K562 (cell line): Measurements from ENCODE around the gene TBXAS1. TPM values are rescaled to one million over a fixed set of nuclear protein-coding genes. Genes with fewer than 3 reads are reported as not detected.
A peak's percentile ranks its signal among the peaks of the same experiment; 100 is the strongest.

ENCODE experiments used
- ATAC-seq: fragments of 200-7000 bp; cut with Tn5 transposase; 3 replicates; pipeline ENCODE4 v1.9.1; 2020; ENCODE audit warnings: moderate library complexity
- BruUV-seq: library from RNA; stranded (reverse); fragments of 400-500 nt; replicated peaks from 2 replicates; lab custom pipeline; 2021; lab: Mats Ljungman, UMichigan
- CTCF ChIA-PET: fragments of 300-600 bp; formaldehyde crosslinking; extraction: SDS; loops from one replicate; lab custom pipeline; 2021; ENCODE audit warnings: low intra/inter-chr PET ratio; lab: Yijun Ruan, JAX
- POLR2A ChIA-PET: fragments of 300-600, 350-650 bp; sonication (Branson Sonifier 250); formaldehyde crosslinking; extraction: SDS; loops from one replicate; lab custom pipeline; 2021; ENCODE audit warnings: antibody characterized with exemption, inconsistent platforms; lab: Yijun Ruan, JAX
- DNase-seq, 4 experiments: peaks; one replicate each; pipeline versions ENCODE4 v3.0.0 to v3.0.0-alpha.2; 2011 to 2018; ENCODE audit warnings: low spot score in 3 of 4, mixed read lengths in 3 of 4; ENCODE audit errors: extremely low read depth in 1 of 4
- FAIRE-seq: peaks from 2 replicates; lab custom pipeline; 2011; peaks lifted over from hg19 to GRCh38; lab: Jason Lieb, UNC
- H2AFZ ChIP-seq: 2 replicates; pipeline ENCODE4 v1.6.0; 2011; ENCODE audit warnings: low read depth, low read length, control low read depth, inconsistent platforms
- H3K27ac ChIP-seq: fragments of 200-600 bp; 3 replicates; pipeline ENCODE4 v1.8.0; 2011; ENCODE audit warnings: low read depth, mild to moderate bottlenecking, control low read depth, inconsistent platforms, low read length, moderate library complexity, mixed read lengths; ENCODE audit errors: extremely low read depth
- H3K27me3 ChIP-seq, 2 experiments: fragments of 300-600 bp in 1 of 2; 2 replicates in 1 of 2; 3 replicates in 1 of 2; pipeline versions ENCODE4 v1.6.0 to v1.8.0; 2011; ENCODE audit warnings: inconsistent platforms in 2 of 2, low read length in 2 of 2, mild to moderate bottlenecking in 1 of 2, mixed read lengths in 1 of 2, moderate library complexity in 1 of 2; ENCODE audit not compliant: control insufficient read depth in 2 of 2, insufficient read depth in 2 of 2
- H3K36me3 ChIP-seq: fragments of 300-600 bp; 3 replicates; pipeline ENCODE4 v1.8.0; 2011; ENCODE audit warnings: mild to moderate bottlenecking, low read length, inconsistent platforms; ENCODE audit not compliant: control insufficient read depth, insufficient read depth
- H3K4me1 ChIP-seq, 2 experiments: fragments of 200-600 bp in 1 of 2; replicated peaks in 1 of 2; 2 replicates in 1 of 2; 3 replicates in 1 of 2; pipeline versions ENCODE4 v1.5.1 to v1.8.0; 2011; ENCODE audit warnings: inconsistent platforms in 2 of 2, low read length in 2 of 2, mild to moderate bottlenecking in 1 of 2, mixed read lengths in 1 of 2, moderate library complexity in 1 of 2; ENCODE audit not compliant: control insufficient read depth in 2 of 2, insufficient read depth in 2 of 2
- H3K4me2 ChIP-seq: 2 replicates; pipeline ENCODE4 v1.6.1; 2011; ENCODE audit warnings: low read length, control low read depth, inconsistent platforms, mixed read lengths; ENCODE audit not compliant: insufficient read depth
- H3K4me3 ChIP-seq: fragments of 200-600 bp; sonication (generic), shearing (Covaris generic); 2 replicates; pipeline ENCODE4 v1.5.1; 2016; ENCODE audit warnings: control low read depth, inconsistent platforms
- H3K79me2 ChIP-seq: fragments of 200-600 bp; 3 replicates; pipeline ENCODE4 v1.8.0; 2011; ENCODE audit warnings: low read length, inconsistent platforms; ENCODE audit not compliant: control insufficient read depth, insufficient read depth
- H3K9ac ChIP-seq, 2 experiments: 2 replicates each; pipeline versions ENCODE4 v1.6.0 to v1.6.1; 2011; ENCODE audit warnings: low read depth in 2 of 2, low read length in 2 of 2, control low read depth in 1 of 2, inconsistent platforms in 1 of 2, mild to moderate bottlenecking in 1 of 2, mixed read lengths in 1 of 2; ENCODE audit not compliant: insufficient read depth in 1 of 2
- H3K9me1 ChIP-seq: one replicate; pipeline ENCODE4 v1.6.0; 2011; ENCODE audit warnings: inconsistent platforms, mild to moderate bottlenecking, low read length, moderate library complexity; ENCODE audit not compliant: control insufficient read depth, insufficient read depth
- H3K9me3 ChIP-seq: replicated peaks from 2 replicates; pipeline ENCODE4 v1.5.1; 2011; ENCODE audit warnings: low read depth, low read length, inconsistent platforms; ENCODE audit not compliant: control insufficient read depth, insufficient read depth
- H4K20me1 ChIP-seq: replicated peaks from 2 replicates; pipeline ENCODE4 v1.6.1; 2011; ENCODE audit warnings: low read length, inconsistent platforms, mixed read lengths; ENCODE audit not compliant: control insufficient read depth, insufficient read depth
- MEIS2 ChIP-seq: fragments of 450-650 bp; IDR thresholded peaks from 2 replicates; pipeline ENCODE4 v1.6.1; 2014; ENCODE audit warnings: mild to moderate bottlenecking; ENCODE audit not compliant: partially characterized antibody
- PBX2 ChIP-seq, 2 experiments: IDR thresholded peaks in 1 of 2; conservative IDR thresholded peaks in 1 of 2; 2 replicates each; pipeline ENCODE4 v1.6.1; 2016; ENCODE audit warnings: low read depth in 2 of 2, mild to moderate bottlenecking in 1 of 2, missing compliant biosample characterization in 1 of 2, missing genetic modification characterization in 1 of 2, moderate library complexity in 1 of 2
- SRSF3 ChIP-seq: fragments of 200-400 bp; formaldehyde crosslinking; IDR thresholded peaks from 2 replicates; pipeline ENCODE4 v1.6.1; 2016; ENCODE audit warnings: mild to moderate bottlenecking, low read length, moderate library complexity; ENCODE audit not compliant: insufficient read depth
- ZNF316 ChIP-seq: fragments of 450-650 bp; IDR thresholded peaks from 2 replicates; pipeline ENCODE4 v1.6.1; 2016
- WGBS: fragments of 100-300 bp; shearing (Covaris generic); methylation state at CpG from one replicate; pipeline ENCODE4 v1.1.6; 2016; ENCODE audit warnings: low coverage, mixed read lengths; ENCODE audit not compliant: insufficient coverage; ENCODE audit errors: missing lambda C conversion rate; 5-methylcytosine and 5-hydroxymethylcytosine counted together
- in situ Hi-C: fragments of 300-500 bp; cut with MboI; formaldehyde crosslinking; loops from 4 replicates; pipeline ENCODE4 v1.15.0; 2018; ENCODE audit warnings: inconsistent platforms, mixed read lengths
- intact Hi-C: fragments of 100-400 bp; cut with micrococcal nuclease; formaldehyde crosslinking; loops from 2 replicates; pipeline ENCODE4 v1.14.2; 2022
- polyA plus RNA-seq, 8 experiments: library from polyadenylated mRNA; depleted of rRNA in 4 of 8; stranded (reverse) in 5 of 8; unstranded in 3 of 8; fragments of >200 nt; fragmentation: Nextera tagmentation in 2 of 8; fragmentation: Illumina TruSeq in 1 of 8; extraction: Ambion mirVana in 2 of 8; extraction: Trizol in 1 of 8; gene quantifications; 2 replicates each; pipeline versions ENCODE4 v1.2.1 to v1.2.3, GENCODE V29; 2011 to 2014; ENCODE audit warnings: inconsistent platforms in 1 of 8, missing spikeins in 1 of 8
- total RNA-seq, 7 experiments: library from RNA; depleted of rRNA in 6 of 7; stranded (reverse); fragments of >200 nt in 6 of 7; fragmentation: Illumina TruSeq in 2 of 7; extraction: Trizol in 2 of 7; gene quantifications; 2 replicates each; pipeline versions ENCODE4 v1.2.1 to v1.2.3, GENCODE V29; 2011 to 2021; ENCODE audit warnings: low replicate concordance in 1 of 7

TBXAS1 gene
- total and polyA plus RNA-seq, 9 of the 15 experiments (the other 6 are each of a cell fraction or from before 2014, with no cell fraction given), result 1.1 to 8.3 (median 1.9) TPM

GRCh38 chr7:139820089-139820488 lies 9.0 kb upstream of the TBXAS1 start:
- in situ Hi-C loops, result no loop called here

More at GRCh38 chr7:139820089-139820488, 9.0 kb upstream of the TBXAS1 start:
- BruUV-seq, result no TSS peak
- DNase-seq, result no peak
- no peaks in the 10 kb centered on the region for H3K36me3 ChIP-seq
- ATAC-seq, result no peak
- peaks cover 40 to 68% of the 10 kb centered on the region in 2 experiments for H3K27me3 ChIP-seq
- H3K79me2 ChIP-seq, result no peaks in the 10 kb centered on the region
- no peak overlapping the region for H3K9ac ChIP-seq
- no peak for FAIRE-seq
- no peak overlapping the region for H2AFZ ChIP-seq
- intact Hi-C loops, result loop anchor here (5.0 kb wide), 1 partner anchor 182 kb away; no protein-coding TSS in a partner anchor
- H4K20me1 ChIP-seq, result no peaks in the 10 kb centered on the region
- TF ChIP-seq MEIS2, result peak; percentile 29
- TF ChIP-seq PBX2 (CRISPR knock-in tag; IDR thresholded peaks at IDR 0.05; ENCODE audit: low read depth), result no peak
- peak; percentile 75 for TF ChIP-seq PBX2 (tag; conservative IDR thresholded peaks at IDR 0.05; ENCODE audit: low read depth)
- TF ChIP-seq SRSF3, result no peak
- peak; percentile 25; the same call in 1 of the 2 replicates for TF ChIP-seq ZNF316
- 2% methylated on average over 4 of the region's 4 CpGs for WGBS
- ChIA-PET POLR2A (interaction anchor here (1.7 kb wide), 1 partner anchor 9 kb away, joined by 4 read pairs; no protein-coding TSS in a partner anchor), CTCF (no interaction called here)
- H3K9me1 ChIP-seq, result no peaks in the 10 kb centered on the region
- peaks cover 4 to 5% of the 10 kb centered on the region in 2 experiments; a peak in 3 of 5 replicates for H3K4me1 ChIP-seq
- no peak overlapping the region for H3K4me3 ChIP-seq
- H3K9me3 ChIP-seq, result no peaks in the 10 kb centered on the region; the same call in none of the 2 replicates
- no peak overlapping the region for H3K27ac ChIP-seq
- H3K4me2 ChIP-seq, result no peak overlapping the region
